NT2/D1 (cell line): ENCODE data around the gene KATNIP.

ENCODE experiments used
- DNase-seq: peaks from one replicate; pipeline ENCODE4 v3.0.0-alpha.2; 2011; ENCODE audit warnings: low read depth, low spot score
- H3K27me3 ChIP-seq: 2 replicates; pipeline ENCODE4 v1.6.0; 2011; ENCODE audit warnings: mild to moderate bottlenecking; ENCODE audit not compliant: insufficient read length, insufficient read depth
- H3K36me3 ChIP-seq: 2 replicates; pipeline ENCODE4 v1.6.1; 2011; ENCODE audit warnings: mild to moderate bottlenecking, low read length, mixed read lengths; ENCODE audit not compliant: insufficient read depth, insufficient read length
- H3K4me1 ChIP-seq: 2 replicates; pipeline ENCODE4 v1.5.1; 2011; ENCODE audit not compliant: insufficient read depth, insufficient read length
- H3K4me3 ChIP-seq: 2 replicates; pipeline ENCODE4 v1.5.1; 2011; ENCODE audit warnings: low read depth; ENCODE audit not compliant: insufficient read length
- H3K9ac ChIP-seq: 2 replicates; pipeline ENCODE4 v1.6.0; 2011; ENCODE audit warnings: low read depth; ENCODE audit not compliant: insufficient read length
- H3K9me3 ChIP-seq: 2 replicates; pipeline ENCODE4 v1.5.1; 2011; ENCODE audit warnings: mild to moderate bottlenecking, low read length; ENCODE audit not compliant: insufficient read depth
- SUZ12 ChIP-seq: IDR thresholded peaks from 2 replicates; pipeline ENCODE4 v1.6.1; 2011; ENCODE audit not compliant: insufficient read length, insufficient read depth; ENCODE audit errors: extremely low read depth
- YY1 ChIP-seq: IDR thresholded peaks from 2 replicates; pipeline ENCODE4 v1.6.1; 2011; ENCODE audit not compliant: insufficient read length, insufficient read depth
- ZNF274 ChIP-seq: IDR thresholded peaks from 2 replicates; pipeline ENCODE4 v1.6.1; 2011; ENCODE audit warnings: mild to moderate bottlenecking, low read depth, low read length

The KATNIP gene

GRCh38 chr16:27583634-27584033, 33.7 kb downstream of the KATNIP start:
- H3K4me1 ChIP-seq: no peaks in the 10 kb centered on the region
- peaks cover 4% of the 10 kb centered on the region for H3K36me3 ChIP-seq
- TF ChIP-seq SUZ12 (no peak), ZNF274 (no peak), YY1 (no peak)
- H3K9ac ChIP-seq: no peak overlapping the region
- H3K27me3 ChIP-seq: no peaks in the 10 kb centered on the region
- H3K4me3 ChIP-seq: no peak overlapping the region
- peaks cover 7% of the 10 kb centered on the region; the same call in 1 of the 2 replicates for H3K9me3 ChIP-seq
- no peak for DNase-seq

GRCh38 chr16:27585200-27585599, 35.3 kb downstream of the KATNIP start:
- Histone ChIP-seq H3K27me3 (no peaks in the 10 kb centered on the region), H3K9me3 (peaks cover 15% of the 10 kb centered on the region; the same call in 1 of the 2 replicates), H3K4me3 (no peak overlapping the region), H3K4me1 (no peaks in the 10 kb centered on the region), H3K36me3 (peaks cover 4% of the 10 kb centered on the region), H3K9ac (no peak overlapping the region)
- no peak for DNase-seq
- TF ChIP-seq ZNF274 (no peak), YY1 (no peak), SUZ12 (no peak)

- DNase-seq: no peak
- Histone ChIP-seq H3K9me3 (peaks cover 15% of the 10 kb centered on the region; the same call in 1 of the 2 replicates), H3K36me3 (peaks cover 4% of the 10 kb centered on the region), H3K9ac (no peak overlapping the region), H3K4me3 (no peak overlapping the region), H3K4me1 (no peaks in the 10 kb centered on the region), H3K27me3 (no peaks in the 10 kb centered on the region)
- no peak for TF ChIP-seq SUZ12
- no peak for TF ChIP-seq ZNF274
These were observed 36.8 kb downstream of the KATNIP start for GRCh38 chr16:27586711-27587110.

GRCh38 chr16:27588057-27588456, 38.1 kb downstream of the KATNIP start:
- H3K36me3 ChIP-seq: peaks cover 4% of the 10 kb centered on the region
- H3K9me3 ChIP-seq: peaks cover 15% of the 10 kb centered on the region; the same call in 1 of the 2 replicates
- H3K4me1 ChIP-seq: no peaks in the 10 kb centered on the region
- no peak for DNase-seq
- no peak overlapping the region for H3K9ac ChIP-seq
- H3K27me3 ChIP-seq: no peaks in the 10 kb centered on the region
- no peak overlapping the region for H3K4me3 ChIP-seq
- no peak for TF ChIP-seq SUZ12
- TF ChIP-seq YY1: no peak
- TF ChIP-seq ZNF274: no peak

- DNase-seq: no peak
- no peaks in the 10 kb centered on the region for H3K36me3 ChIP-seq
- H3K4me3 ChIP-seq: no peak overlapping the region
- peaks cover 2% of the 10 kb centered on the region for H3K4me1 ChIP-seq
- TF ChIP-seq YY1 (no peak), ZNF274 (no peak), SUZ12 (no peak)
- H3K27me3 ChIP-seq: no peaks in the 10 kb centered on the region
- H3K9ac ChIP-seq: no peak overlapping the region
- H3K9me3 ChIP-seq: peaks cover 8% of the 10 kb centered on the region; the same call in 1 of the 2 replicates
These were observed 41.9 kb downstream of the KATNIP start for GRCh38 chr16:27591837-27592236.

- no peaks in the 10 kb centered on the region for H3K9me3 ChIP-seq
- no peak overlapping the region for H3K9ac ChIP-seq
- H3K4me3 ChIP-seq: no peak overlapping the region
- DNase-seq: no peak
- H3K36me3 ChIP-seq: peaks cover 4% of the 10 kb centered on the region
- H3K4me1 ChIP-seq: peaks cover 22% of the 10 kb centered on the region
- H3K27me3 ChIP-seq: no peaks in the 10 kb centered on the region
- TF ChIP-seq SUZ12 (no peak), YY1 (no peak), ZNF274 (no peak)
These were observed 45.5 kb downstream of the KATNIP start for GRCh38 chr16:27595475-27595874.

- DNase-seq: no peak
- H3K36me3 ChIP-seq: peaks cover 4% of the 10 kb centered on the region
- H3K4me3 ChIP-seq: no peak overlapping the region
- H3K27me3 ChIP-seq: no peaks in the 10 kb centered on the region
- no peaks in the 10 kb centered on the region for H3K9me3 ChIP-seq
- peaks cover 22% of the 10 kb centered on the region for H3K4me1 ChIP-seq
- H3K9ac ChIP-seq: no peak overlapping the region
- no peak for TF ChIP-seq ZNF274
- no peak for TF ChIP-seq SUZ12
- TF ChIP-seq YY1: no peak
These were observed 46.0 kb downstream of the KATNIP start for GRCh38 chr16:27595993-27596392.
